Duodenal mucosa (tissue), 2 donors: ENCODE measurements around the gene ZXDC.

Source experiments
- H3K27ac ChIP-seq: one replicate; pipeline ENCODE4 v1.7.0; 2013; ENCODE audit warnings: low read depth, low read length
- H3K27me3 ChIP-seq, 2 donors: one replicate each; pipeline ENCODE4 v1.7.0; 2013; ENCODE audit warnings: low read length in 2 of 2, control low read depth in 1 of 2; ENCODE audit not compliant: insufficient read depth in 2 of 2, control insufficient read depth in 1 of 2
- H3K36me3 ChIP-seq, 2 donors: one replicate each; pipeline ENCODE4 v1.7.0; 2013; ENCODE audit warnings: low read length in 2 of 2, control low read depth in 1 of 2; ENCODE audit not compliant: insufficient read depth in 2 of 2, control insufficient read depth in 1 of 2
- H3K4me1 ChIP-seq, 2 donors: one replicate each; pipeline ENCODE4 v1.7.0; 2013; ENCODE audit warnings: low read length in 2 of 2, control low read depth in 1 of 2; ENCODE audit not compliant: insufficient read depth in 2 of 2, control insufficient read depth in 1 of 2
- H3K4me3 ChIP-seq, 2 donors: one replicate each; pipeline ENCODE4 v1.7.0; 2013; ENCODE audit warnings: low read length in 2 of 2, low read depth in 1 of 2
- H3K9ac ChIP-seq, 2 donors: one replicate each; pipeline ENCODE4 v1.7.0; 2013; ENCODE audit warnings: low read length in 2 of 2, low read depth in 1 of 2
- H3K9me3 ChIP-seq, 2 donors: one replicate each; pipeline ENCODE4 v1.7.0; 2013; ENCODE audit warnings: low read length in 2 of 2, control low read depth in 1 of 2; ENCODE audit not compliant: control insufficient read depth in 1 of 2

ZXDC gene

DNA sequence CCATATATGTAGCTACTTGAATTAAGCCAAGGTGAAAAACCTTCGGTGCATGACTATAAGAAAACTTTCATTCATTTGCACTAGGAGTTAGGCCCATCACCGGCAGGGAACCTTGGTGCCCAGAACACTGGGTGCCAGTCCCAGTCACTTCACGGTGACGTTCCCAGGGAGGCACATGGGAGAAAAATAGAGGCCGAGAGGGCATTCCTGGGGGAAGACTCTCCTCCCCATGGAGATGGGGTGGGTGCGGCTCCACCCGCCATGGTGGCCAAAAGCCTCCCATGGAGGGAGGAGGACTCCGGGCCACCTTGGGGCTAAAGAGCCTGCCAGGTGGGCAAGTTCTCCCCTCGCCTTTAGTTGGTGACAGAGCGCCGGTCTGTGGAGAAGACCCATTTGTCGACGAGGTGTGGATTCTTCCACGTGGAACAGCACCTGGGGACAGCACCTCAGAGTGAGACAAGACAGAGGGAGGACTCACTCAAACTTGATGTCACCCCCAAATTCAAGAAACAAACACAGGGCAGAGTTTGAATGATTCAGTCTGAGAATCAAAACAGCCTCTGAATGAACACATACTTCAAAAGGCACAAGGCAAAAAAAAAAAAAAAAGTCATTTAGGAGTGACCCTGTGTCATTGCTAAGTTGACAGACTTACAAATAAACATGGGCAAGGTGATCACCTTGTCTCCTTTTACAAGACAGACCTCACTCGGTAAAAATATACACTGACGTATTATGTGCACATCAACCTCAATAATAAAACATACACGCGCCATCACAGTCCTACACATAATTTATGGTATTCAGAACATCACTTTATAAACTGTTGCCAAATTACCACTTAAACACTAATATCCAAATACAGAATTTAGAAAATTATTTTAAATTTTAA, 38.6 kb downstream of the ZXDC start:
- Histone ChIP-seq H3K9me3 (no peaks in the 10 kb centered on the region), H3K27me3 (no peaks in the 10 kb centered on the region), H3K4me3 (no peak overlapping the region), H3K27ac (no peak overlapping the region), H3K9ac (no peak overlapping the region), H3K36me3 (peaks cover 5 to 48% of the 10 kb centered on the region in 2 donors), H3K4me1 (no peaks in the 10 kb centered on the region)

DNA sequence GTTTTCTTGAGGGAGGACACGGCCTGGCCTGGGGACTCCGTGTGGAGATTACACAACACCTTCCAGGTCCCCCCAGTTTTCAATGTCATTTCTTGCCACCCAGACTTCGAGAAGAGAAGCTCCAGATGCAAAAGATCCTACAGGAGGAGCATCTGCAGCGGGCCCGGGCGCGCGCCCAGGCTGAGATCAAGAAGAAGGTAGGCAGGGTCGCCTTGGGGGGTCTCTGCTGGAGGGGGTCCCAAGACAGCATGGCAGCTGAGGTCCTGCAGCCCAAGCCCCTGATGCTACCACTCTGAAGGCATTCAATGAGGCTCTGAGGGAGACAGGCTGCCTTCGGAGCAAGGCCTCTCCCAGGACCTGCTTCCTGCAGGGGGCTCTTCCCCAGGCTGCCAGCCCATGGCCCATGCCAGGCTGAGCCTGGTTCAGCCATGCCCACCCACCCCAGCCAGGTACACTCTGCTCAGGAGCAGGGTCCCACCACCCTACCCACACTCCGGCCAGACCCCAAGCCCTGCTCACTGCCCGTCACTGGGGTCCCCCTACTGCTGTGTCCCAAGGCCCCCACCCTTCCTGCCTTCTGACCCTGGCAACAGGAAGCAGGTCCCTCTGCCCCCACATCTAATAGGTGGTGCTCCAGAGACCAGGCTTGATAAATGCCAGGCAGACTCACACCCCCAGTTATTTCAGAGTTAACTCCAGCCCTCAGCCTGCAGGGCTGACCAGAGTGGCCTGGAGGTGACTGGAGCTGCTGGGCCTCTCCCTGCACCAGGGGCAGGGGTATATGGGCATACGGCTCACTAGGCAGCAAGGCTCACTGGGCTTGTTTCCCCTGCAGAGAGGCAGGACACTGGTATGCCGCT, 40.0 kb downstream of the ZXDC start:
- H3K27me3 ChIP-seq: no peaks in the 10 kb centered on the region
- no peak overlapping the region for H3K9ac ChIP-seq
- H3K27ac ChIP-seq: no peak overlapping the region
- H3K4me1 ChIP-seq: no peaks in the 10 kb centered on the region
- H3K9me3 ChIP-seq: no peaks in the 10 kb centered on the region
- H3K4me3 ChIP-seq: no peak overlapping the region
- H3K36me3 ChIP-seq: peaks cover 7 to 39% of the 10 kb centered on the region in 2 donors

DNA sequence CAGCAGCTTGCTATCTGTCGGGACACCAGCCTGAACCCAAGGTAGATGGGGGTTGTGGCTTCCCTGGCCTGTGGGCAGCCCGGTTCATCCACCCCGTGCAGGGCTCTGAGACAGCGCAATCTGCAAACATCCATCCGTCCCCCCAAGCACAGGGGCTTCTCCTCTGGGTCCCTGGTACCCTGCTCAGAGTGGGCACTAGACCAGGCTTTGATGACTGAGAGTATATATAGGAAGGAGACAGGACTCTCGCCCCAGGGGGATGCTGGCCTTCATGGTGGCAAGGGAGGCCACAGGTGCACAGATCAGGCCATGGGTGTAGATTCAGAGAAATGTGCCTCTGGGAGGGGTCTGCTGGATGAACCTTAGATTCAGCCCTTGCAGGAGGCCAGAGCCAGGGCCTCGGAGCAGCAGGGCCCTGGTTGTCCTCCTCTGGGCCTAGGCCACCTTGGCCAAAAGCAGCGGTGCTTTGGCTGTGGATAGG, 40.7 kb downstream of the ZXDC start:
- H3K4me3 ChIP-seq: no peak overlapping the region
- H3K9ac ChIP-seq: no peak overlapping the region
- no peak overlapping the region for H3K27ac ChIP-seq
- no peaks in the 10 kb centered on the region for H3K9me3 ChIP-seq
- no peaks in the 10 kb centered on the region for H3K27me3 ChIP-seq
- no peaks in the 10 kb centered on the region for H3K4me1 ChIP-seq
- H3K36me3 ChIP-seq: peaks cover 7 to 36% of the 10 kb centered on the region in 2 donors

DNA sequence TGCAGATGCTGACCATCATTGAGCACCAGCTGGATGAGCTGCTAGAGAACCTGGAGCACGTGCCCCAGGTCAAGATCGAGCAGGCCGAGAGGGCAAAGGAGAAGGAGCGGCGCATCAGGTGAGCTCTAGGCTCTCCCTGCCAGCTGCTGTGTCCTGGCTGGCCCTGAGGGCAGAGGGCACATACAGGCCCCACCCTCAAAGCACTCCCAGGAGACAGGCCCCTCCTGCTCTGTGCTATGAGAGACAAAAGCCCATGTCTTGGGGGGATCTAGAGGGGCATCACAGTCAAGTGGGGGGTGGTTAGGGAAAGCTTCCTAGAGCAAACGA, 41.5 kb downstream of the ZXDC start:
- H3K27me3 ChIP-seq: no peaks in the 10 kb centered on the region
- H3K36me3 ChIP-seq: peaks cover 7 to 29% of the 10 kb centered on the region in 2 donors
- no peaks in the 10 kb centered on the region for H3K9me3 ChIP-seq
- H3K27ac ChIP-seq: no peak overlapping the region
- H3K9ac ChIP-seq: no peak overlapping the region
- H3K4me1 ChIP-seq: no peaks in the 10 kb centered on the region
- H3K4me3 ChIP-seq: no peak overlapping the region

DNA sequence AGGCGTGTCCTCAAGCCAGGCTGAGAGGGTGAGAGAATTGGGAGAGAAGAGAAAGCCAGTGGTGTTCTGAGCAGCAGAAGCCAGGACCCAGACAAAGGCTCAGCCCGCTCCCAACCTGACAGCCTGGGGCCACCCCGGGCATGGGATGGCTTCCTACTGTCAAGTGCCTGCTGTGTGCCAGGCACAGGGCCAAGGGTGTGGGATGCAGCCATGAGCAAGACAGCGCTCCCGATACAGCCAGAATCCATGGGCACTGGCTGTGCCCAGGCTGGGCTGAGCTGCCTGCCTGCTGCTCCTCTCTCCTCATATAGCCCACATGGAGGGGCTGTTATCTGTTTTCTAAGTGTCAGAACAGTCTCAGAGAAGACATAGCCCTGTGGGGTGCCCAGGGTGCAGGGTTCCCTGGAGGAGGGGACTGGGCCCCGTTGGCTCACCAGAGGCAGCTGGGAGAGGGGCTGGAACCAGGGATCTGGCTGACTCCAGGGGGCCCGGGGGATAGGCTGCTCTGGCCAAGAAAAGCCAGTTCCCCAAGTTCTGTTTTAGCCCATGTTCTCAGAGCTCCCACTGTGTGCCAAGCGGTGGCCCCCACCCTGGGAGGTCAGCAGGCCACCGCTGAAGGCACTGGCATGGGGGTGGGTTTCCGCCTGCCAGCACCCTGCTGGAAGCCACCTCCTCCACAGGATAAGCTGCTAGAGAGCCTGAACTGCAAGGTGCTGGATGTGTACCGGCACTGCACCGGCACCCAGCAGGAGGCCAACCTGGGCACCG, 42.0 kb downstream of the ZXDC start:
- Histone ChIP-seq H3K4me3 (no peak overlapping the region), H3K9ac (no peak overlapping the region), H3K27ac (no peak overlapping the region), H3K27me3 (no peaks in the 10 kb centered on the region), H3K36me3 (peaks cover 2 to 23% of the 10 kb centered on the region in 2 donors), H3K9me3 (no peaks in the 10 kb centered on the region), H3K4me1 (no peaks in the 10 kb centered on the region)

DNA sequence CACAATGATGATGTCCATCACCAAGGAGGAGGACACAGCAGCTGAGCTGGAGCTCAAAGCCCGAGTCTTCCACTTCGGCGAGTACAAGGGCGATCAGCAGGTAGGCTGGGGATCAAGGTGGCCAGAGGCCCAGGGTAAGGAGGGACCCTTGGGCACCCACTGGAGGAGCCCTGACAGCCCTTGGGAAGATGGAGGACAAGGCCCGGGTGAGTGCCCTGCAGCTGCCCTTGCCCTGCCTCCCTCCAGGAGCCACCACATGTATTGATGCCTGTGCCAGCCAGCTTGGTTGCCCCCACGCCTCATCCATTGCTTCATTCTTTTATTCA, 42.6 kb downstream of the ZXDC start:
- H3K4me3 ChIP-seq: no peak overlapping the region
- peaks cover 2 to 17% of the 10 kb centered on the region in 2 donors for H3K36me3 ChIP-seq
- no peaks in the 10 kb centered on the region for H3K27me3 ChIP-seq
- H3K9ac ChIP-seq: no peak overlapping the region
- no peaks in the 10 kb centered on the region for H3K4me1 ChIP-seq
- no peak overlapping the region for H3K27ac ChIP-seq
- H3K9me3 ChIP-seq: no peaks in the 10 kb centered on the region

DNA sequence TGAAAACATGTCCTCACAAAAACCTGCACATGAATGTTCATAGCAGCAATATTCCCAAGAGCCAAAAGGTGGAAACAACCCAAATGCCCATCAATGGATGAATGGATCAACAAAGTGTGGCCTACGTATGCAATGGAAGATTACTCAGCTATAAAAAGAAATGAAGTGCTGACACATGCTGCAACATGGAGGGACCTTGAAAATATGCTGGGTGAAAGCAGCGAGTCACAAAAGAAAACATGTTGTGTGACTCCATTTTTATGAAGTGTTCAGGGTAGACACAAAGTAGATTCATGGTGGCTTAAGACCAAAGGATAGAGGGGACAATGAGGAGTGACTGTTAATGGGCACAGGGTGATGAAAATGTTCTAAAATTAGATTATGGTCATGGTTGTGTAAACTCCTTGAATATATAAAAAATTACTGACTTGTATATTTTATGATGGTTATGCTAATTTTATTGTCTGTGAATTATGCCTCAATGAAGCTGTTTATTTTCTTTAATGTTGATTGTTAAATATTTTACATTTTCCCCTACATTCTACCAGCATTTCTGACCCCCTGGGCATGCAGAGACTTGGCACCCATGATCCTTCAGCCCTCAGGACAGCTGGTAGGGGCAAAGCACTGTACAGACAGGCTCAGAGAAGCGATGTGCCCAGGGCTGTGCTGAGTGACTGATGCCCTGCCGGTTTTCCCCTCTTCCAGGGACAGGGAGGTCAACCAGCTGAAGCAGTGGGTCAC, 43.2 kb downstream of the ZXDC start:
- Histone ChIP-seq H3K27me3 (no peaks in the 10 kb centered on the region), H3K27ac (no peak overlapping the region), H3K4me1 (no peaks in the 10 kb centered on the region), H3K9ac (no peak overlapping the region), H3K4me3 (no peak overlapping the region), H3K36me3 (peaks cover 2 to 12% of the 10 kb centered on the region in 2 donors), H3K9me3 (no peaks in the 10 kb centered on the region)

DNA sequence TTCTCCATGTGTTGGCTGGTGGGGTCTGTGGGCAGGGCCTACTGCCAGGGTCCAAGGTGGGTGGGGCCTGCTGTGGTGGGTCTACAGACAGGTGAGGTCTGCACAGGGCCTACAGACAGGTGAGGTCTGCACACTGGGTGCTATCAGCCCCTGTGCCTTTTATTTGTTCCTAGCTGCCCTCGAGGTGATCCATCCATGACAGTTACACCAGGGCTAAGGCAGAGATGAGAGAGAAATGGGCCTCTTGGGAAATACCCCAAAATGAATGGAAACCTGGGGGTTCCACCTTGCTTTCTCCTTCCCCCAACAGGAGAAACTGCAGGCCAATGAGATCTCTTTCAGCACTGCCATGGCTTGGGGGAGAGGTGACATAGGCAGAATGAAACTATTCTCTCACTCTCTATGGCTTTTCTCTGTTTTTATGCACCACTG, 44.6 kb downstream of the ZXDC start:
- peaks cover 1 to 7% of the 10 kb centered on the region in 2 donors for H3K9me3 ChIP-seq
- H3K4me1 ChIP-seq: no peaks in the 10 kb centered on the region
- H3K27me3 ChIP-seq: no peaks in the 10 kb centered on the region
- peaks cover 2 to 4% of the 10 kb centered on the region in 2 donors for H3K36me3 ChIP-seq
- no peak overlapping the region for H3K27ac ChIP-seq
- H3K9ac ChIP-seq: no peak overlapping the region
- no peak overlapping the region for H3K4me3 ChIP-seq

DNA sequence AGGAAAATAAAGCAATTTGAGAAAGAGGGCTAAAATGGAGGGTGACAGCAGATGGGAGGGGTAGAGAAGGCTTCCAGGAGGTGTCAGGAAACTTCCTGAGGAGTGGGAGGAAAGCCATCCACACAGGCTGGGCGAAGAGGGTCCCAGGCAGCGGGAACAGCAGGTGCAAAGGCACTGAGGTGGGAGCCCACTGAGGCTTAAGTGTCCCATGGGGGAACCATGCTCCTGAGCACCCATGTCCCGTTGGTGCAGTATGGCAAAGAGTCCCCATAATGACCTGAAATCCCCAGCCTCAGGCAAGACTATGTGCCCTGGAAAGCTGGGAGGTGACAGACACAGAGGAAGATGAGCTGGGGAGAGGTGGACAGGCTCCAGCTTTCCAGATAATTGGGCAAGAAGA, 50.9 kb downstream of the ZXDC start:
- no peak overlapping the region for H3K27ac ChIP-seq
- H3K9me3 ChIP-seq: peaks cover 7 to 15% of the 10 kb centered on the region in 2 donors
- H3K4me1 ChIP-seq: no peaks in the 10 kb centered on the region
- peaks cover 0 to 2% of the 10 kb centered on the region in 2 donors for H3K36me3 ChIP-seq
- H3K27me3 ChIP-seq: no peaks in the 10 kb centered on the region
- no peak overlapping the region for H3K9ac ChIP-seq
- H3K4me3 ChIP-seq: no peak overlapping the region
